C4-2B (cell line): ENCODE data around the gene SUPT6H.
"Not testable (repeated sequence)": the region's sequence is repeated elsewhere in the genome, so short reads cannot be mapped to it uniquely, and the experiment has no call there.

Experiments used
- H3K27ac ChIP-seq: fragments of 450-650 bp; 2 replicates; pipeline ENCODE4 v1.5.1; 2017
- ZFX ChIP-seq: fragments of 450-650 bp; IDR thresholded peaks from 2 replicates; pipeline ENCODE4 v1.6.1; 2017
- TF ChIP-seq, protein P1 (sequence below): fragments of 450-650 bp; conservative IDR thresholded peaks from 2 replicates; pipeline ENCODE4 v1.5.1; 2017; ENCODE audit warnings: mild to moderate bottlenecking

The SUPT6H gene

DNA sequence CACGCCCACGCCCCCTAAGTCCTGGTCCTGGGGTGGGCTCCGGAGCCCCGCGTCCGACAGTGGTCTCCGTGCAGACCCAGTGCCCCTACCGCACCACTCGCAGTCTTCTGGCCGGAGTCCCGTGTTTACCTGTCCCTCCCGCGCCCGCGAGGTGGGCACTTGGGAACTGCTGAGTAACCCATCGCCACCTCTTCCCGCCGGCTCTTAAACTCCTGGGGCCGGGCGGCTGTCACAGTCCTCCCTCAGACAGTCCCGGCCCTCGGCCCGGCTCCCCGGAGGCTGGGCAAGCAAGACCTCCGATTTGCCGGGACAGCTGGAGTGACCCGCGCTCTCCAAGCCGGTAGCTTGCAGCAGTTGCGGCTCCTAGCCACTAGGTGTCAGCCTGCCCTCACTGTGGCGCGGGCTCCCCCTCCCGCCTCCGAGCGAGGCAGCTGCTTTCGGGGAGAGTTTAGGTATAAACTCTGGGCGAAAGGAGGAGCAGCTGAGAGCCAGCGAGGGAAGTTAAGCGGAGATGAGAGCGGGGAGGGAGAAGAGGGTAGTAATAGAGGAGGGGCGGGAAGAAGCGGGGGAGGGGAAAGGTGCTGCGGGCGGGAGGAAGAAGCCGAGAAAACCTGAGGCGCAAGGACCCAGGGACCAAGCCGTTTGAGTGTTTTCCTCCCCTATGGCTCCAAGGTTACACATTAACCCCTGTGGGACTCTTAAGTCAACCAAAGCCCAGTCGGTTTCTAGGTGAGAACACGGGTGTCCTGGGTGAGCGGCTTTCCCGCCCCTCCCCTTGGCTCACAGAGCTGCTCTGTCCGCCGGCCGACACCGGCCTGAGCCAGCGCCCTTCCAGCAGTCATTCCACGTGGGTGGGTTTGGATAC lies 64.9 kb downstream of the SUPT6H start:
- peak overlapping the region; percentile 97 for H3K27ac ChIP-seq
- no peak for TF ChIP-seq ZFX
- TF ChIP-seq, protein P1, sequence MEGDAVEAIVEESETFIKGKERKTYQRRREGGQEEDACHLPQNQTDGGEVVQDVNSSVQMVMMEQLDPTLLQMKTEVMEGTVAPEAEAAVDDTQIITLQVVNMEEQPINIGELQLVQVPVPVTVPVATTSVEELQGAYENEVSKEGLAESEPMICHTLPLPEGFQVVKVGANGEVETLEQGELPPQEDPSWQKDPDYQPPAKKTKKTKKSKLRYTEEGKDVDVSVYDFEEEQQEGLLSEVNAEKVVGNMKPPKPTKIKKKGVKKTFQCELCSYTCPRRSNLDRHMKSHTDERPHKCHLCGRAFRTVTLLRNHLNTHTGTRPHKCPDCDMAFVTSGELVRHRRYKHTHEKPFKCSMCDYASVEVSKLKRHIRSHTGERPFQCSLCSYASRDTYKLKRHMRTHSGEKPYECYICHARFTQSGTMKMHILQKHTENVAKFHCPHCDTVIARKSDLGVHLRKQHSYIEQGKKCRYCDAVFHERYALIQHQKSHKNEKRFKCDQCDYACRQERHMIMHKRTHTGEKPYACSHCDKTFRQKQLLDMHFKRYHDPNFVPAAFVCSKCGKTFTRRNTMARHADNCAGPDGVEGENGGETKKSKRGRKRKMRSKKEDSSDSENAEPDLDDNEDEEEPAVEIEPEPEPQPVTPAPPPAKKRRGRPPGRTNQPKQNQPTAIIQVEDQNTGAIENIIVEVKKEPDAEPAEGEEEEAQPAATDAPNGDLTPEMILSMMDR = peak; percentile 100

DNA sequence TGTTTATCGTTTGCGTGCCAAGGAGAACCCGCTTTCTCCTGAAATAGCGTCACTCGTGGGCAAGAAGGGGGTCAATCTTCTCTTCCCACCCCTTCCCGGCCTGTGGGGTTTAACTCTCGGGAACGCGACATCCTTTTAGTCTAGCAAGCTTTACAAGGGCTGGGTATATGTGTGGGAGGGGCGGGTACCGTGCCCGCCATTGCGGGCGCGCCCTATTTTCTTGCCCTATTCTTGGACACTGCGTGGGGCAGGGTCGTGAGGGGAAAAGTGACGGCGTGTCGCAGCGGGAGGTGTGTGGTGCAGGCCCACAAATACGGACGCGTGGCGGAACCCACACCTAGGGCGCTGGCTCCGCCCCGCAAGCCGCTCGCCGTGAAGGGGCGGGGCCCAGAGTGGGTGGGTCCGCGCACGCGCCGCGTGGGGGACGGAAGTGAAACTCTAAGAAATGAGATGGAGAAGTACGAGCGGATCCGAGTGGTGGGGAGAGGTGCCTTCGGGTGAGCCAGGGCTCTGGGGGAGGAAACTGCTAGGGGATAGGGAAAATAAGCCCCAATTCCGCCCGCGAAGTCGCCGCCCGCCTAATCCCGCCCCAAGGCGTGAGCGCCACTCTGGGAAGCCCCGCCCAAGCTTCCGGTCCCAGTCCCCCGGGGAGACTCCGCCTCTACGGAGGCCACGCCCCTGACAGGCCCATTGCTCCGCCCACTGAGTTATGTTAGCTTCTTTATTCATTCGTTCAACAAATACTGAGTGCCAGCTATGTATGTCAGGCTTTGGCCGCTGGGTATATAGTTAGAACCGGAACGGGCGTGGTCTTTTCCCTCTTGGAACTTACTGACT lies 66.6 kb downstream of the SUPT6H start, which contains the start of gene NEK8:
Gene NEK8, plus strand, starts transcription at position 425 of the 837 bp plus-strand sequence. Its CDS starts 26 bp downstream, at position 451.
- TF ChIP-seq ZFX = no peak
- TF ChIP-seq, protein P1 = no peak
- peak within 1 kb of the TSS; percentile 97 for H3K27ac ChIP-seq

DNA sequence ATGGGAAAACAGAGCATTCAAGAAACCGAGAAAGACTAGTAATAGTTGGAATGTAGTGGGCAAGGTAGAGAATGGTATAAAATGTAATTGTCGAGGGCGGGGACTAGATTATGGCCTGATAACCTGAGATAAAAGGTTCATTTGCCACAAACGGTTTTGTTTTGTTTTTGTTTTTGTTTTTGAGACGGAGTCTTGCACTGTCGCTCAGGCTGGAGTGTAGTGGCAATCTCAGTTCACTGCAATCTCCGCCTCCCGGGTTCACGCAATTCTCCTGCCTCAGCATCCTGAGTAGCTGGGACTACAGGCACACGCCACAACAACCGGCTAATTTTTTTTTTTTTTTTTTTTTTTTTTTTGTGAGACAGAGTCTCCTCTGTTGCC lies 67.9 kb downstream of the SUPT6H start:
- no peak for TF ChIP-seq ZFX
- TF ChIP-seq, protein P1 = no peak
- peak overlapping the region; percentile 97 for H3K27ac ChIP-seq

DNA sequence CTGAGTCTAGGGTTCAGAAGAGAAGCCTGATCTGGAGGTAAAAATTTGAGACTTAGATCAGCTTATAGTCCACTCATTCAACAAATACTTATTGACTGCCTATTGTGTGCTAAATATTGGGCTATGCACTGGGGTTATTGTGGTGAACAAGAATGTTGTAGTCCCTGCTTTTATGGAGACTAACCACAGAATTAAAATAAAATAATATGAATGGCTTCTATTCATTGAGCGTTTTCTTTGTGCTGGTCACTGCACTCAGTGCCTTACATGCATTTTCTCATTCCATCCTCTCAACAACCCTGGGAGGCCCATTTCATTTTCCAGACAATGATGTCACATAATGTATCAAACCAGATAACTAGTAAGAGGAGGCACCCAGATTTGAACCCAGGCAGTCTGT lies 71.3 kb downstream of the SUPT6H start:
- TF ChIP-seq, protein P1 = no peak
- TF ChIP-seq ZFX = no peak

DNA sequence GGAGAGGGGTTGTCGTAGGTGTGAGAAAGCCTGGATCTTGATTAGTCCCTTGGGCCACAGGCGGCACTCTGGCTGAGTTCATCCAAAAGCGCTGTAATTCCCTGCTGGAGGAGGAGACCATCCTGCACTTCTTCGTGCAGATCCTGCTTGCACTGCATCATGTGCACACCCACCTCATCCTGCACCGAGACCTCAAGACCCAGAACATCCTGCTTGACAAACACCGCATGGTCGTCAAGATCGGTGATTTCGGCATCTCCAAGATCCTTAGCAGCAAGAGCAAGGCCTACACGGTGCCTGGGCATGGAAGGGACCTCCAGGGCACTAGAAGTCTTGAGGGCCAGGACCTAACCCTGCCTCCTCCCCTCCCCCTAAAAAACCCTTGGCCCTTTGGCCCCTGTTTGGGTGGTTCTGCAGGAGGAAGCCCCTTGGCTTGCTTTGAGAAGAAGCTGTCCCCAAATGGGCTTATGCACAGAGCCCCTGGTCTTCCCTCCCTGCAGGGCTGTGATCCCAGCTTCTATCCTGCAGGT lies 72.8 kb downstream of the SUPT6H start:
- TF ChIP-seq ZFX = no peak
- TF ChIP-seq, protein P1 = no peak
- H3K27ac ChIP-seq = no peak overlapping the region

More for the DNA sequence above, 71.3 kb downstream of the SUPT6H start:
- H3K27ac ChIP-seq = no peak overlapping the region

DNA sequence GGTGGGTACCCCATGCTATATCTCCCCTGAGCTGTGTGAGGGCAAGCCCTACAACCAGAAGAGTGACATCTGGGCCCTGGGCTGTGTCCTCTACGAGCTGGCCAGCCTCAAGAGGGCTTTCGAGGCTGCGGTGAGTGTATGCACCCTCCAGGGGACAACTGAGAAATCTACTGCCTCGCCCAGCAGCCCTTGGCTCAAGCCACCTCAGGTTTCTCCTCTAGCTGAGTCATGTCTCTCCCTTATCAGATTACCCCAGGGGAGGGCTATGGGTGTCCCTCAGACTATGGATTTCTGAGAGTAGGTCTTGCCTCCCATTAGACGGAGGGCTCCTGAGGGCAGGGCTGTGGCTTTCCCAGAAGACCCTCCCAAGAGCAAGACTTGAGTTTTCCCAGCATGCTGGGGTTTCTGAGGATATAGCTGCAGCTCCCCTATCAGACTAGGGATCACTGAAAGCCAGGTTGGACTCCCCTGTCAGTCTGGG lies 73.3 kb downstream of the SUPT6H start:
- H3K27ac ChIP-seq = no peak overlapping the region
- TF ChIP-seq, protein P1 = no peak
- no peak for TF ChIP-seq ZFX

DNA sequence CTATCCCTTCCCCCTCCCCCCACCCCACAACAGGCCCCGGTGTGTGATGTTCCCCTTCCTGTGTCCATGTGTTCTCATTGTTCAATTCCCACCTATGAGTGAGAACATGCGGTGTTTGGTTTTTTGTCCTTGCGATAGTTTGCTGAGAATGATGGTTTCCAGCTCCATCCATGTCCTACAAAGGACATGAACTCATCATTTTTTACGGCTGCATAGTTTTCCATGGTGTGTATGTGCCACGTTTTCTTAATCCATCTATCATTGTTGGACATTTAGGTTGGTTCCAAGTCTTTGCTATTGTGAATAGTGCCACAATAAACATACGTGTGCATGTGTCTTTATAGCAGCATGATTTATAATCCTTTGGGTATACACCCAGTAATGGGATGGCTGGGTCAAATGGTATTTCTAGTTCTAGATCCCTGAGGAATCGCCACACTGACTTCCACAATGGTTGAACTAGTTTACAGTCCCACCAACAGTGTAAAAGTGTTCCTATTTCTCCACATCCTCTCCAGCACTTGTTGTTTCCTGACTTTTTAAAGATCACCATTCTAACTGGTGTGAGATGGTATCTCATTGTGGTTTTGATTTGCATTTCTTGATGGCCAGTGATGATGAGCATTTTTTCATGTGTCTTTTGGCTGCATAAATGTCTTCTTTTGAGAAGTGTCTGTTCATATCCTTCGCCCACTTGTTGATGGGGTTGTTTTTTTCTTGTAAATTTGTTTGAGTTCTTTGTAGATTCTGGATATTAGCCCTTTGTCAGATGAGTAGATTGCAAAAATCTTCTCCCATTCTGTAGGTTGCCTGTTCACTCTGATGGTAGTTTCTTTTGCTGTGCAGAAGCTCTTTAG lies 74.1 kb downstream of the SUPT6H start:
- not testable (repeated sequence) for H3K27ac ChIP-seq
